ENCODE results near the gene ASTL. TPM values are rescaled to one million over a fixed set of nuclear protein-coding genes. Genes with fewer than 3 reads are reported as not detected.

Gene ASTL
- total and polyA plus RNA-seq, 8 donors = 0.08 TPM; not detected in 7

DNA sequence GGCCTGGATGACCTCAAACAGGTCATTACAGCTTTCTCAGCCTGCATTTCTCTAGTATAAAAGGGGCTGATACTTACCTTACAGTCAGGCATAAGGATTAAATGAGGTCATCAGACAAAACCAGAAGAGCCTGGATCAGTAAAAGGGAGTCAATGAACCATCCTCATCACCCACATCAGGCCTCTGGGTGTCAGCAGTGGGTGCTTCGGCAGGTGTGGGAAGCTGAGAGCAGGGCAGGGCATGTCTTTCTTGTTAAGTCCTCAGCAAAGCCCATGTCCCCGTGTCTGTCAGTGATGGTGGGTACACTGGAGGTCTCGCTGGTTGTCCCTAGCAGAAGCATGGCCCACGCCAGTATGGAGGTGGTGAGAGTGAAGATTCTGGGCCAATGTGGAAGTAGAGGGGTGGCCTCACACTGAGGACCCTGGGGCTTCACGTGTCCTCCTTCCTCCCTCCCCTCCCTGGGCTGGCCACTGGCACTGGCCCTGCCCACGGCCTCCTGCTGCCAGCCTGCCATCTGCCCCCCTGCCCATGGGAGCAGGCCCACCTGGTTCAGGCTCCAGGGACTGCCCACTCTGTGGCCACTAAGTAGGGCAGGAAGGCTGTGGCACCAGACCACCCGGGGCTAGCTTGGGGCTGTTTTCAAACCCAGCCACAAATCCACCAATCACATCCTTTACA, 26.3 kb downstream of the ASTL start:
- H3K4me1 ChIP-seq = peaks cover 13 to 30% (median 19%) of the 10 kb centered on the region in 4 donors
- TF ChIP-seq POLR2A (IDR thresholded peaks at IDR 0.05) (no peak), POLR2AphosphoS5 (IDR thresholded peaks at IDR 0.05) (no peak), EP300 (IDR thresholded peaks at IDR 0.05) (no peak), CTCF (IDR thresholded peaks at IDR 0.05) (no peak)
- no peak overlapping the region for H3K4me3 ChIP-seq
- no peaks in the 10 kb centered on the region for H3K9me3 ChIP-seq
- 79 to 90% (median 89%) methylated on average over 5 to 7 of the region's 7 CpGs for WGBS, 5 donors
- H3K36me3 ChIP-seq = no peaks in the 10 kb centered on the region
- intact Hi-C loops (cut with DNase I; ENCODE audit: low total_unique reads) = no loop called here
- DNase-seq = no peak
- H3K27me3 ChIP-seq = peaks cover 0 to 40% (median 16%) of the 10 kb centered on the region in 3 donors
- no peak overlapping the region for H3K27ac ChIP-seq

GRCh38 chr2:96111257-96111640, 27.1 kb downstream of the ASTL start:
- intact Hi-C loops (cut with DNase I; ENCODE audit: low total_unique reads) = no loop called here
- no peaks in the 10 kb centered on the region for H3K9me3 ChIP-seq
- peaks cover 5 to 24% (median 12%) of the 10 kb centered on the region in 4 donors for H3K4me1 ChIP-seq
- H3K4me3 ChIP-seq = no peak overlapping the region
- 68 to 83% (median 76%) methylated on average over 4 of the region's 4 CpGs for WGBS, 5 donors
- no peaks in the 10 kb centered on the region for H3K36me3 ChIP-seq
- no peak overlapping the region for H3K27ac ChIP-seq
- H3K27me3 ChIP-seq = peaks cover 0 to 33% (median 10%) of the 10 kb centered on the region in 3 donors
- TF ChIP-seq EP300 (IDR thresholded peaks at IDR 0.05) (no peak), POLR2AphosphoS5 (IDR thresholded peaks at IDR 0.05) (no peak), POLR2A (IDR thresholded peaks at IDR 0.05) (no peak)
- DNase-seq = no peak

DNA sequence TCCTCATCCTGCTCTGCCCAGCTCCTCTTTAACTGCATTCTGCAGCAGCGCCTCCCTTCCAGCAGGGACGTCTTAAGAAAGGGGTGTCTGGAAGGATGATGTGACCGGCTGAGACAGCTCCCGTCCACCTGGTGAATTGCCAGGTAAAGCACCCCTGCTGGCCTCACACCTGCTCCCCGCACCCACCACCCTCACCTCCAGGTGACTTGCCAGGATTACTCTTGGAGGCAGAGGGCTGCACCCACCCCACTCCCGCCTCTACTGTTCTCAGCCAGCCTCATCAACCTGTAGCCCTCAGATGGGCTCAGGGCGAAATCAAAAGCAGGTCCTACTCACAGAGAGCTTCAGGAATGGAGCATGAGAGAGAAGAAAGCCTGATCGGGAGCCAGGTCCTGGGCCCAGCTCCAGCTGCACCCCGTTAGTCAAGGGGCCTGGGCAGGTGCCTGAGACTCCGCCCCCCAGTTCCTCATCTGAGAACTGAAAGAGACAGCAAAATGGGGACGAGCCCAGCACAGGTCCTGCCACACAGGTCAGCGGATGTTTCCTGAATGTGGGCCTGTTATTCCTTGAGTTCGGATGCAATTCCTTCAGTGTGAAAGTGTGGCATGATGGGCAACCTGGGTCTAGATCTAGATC, 27.6 kb downstream of the ASTL start:
- intact Hi-C loops (cut with DNase I; ENCODE audit: low total_unique reads) = no loop called here
- DNase-seq = no peak
- H3K4me1 ChIP-seq = peaks cover under 1 to 19% (median 8%) of the 10 kb centered on the region in 4 donors

DNA sequence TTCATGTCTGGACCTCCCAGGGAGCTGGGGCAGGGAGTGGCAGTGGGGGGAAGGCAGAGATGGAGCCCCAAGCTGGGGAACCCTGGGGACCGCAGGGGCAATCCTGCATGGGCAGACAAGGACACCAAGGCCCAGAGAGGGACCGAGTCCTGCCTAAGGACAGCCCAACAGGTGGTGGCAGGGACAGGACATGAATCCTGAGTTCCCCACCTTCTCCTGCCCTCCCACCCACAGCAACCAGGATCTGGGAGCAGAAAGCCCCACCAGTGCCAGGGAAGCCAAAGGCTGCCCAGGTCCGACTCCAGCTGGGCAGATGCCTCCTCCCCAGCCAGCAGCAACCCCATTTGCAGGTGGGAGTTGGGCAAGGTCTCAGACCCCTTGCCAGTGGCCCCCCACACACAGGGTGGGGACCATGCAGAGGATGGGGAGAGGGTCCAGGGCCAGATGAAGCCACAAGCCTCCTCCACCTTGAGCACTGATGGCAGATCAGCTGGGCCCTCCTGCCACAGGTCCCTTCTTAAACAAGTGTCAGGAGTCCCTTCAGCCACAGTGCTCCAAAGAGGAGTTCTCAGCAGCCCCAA, 28.3 kb downstream of the ASTL start:
- intact Hi-C loops (cut with DNase I; ENCODE audit: low total_unique reads) = no loop called here
- H3K27me3 ChIP-seq = peaks cover 0 to 21% (median 0%) of the 10 kb centered on the region in 3 donors
- no peak overlapping the region for H3K4me3 ChIP-seq
- TF ChIP-seq POLR2AphosphoS5 (IDR thresholded peaks at IDR 0.05) (no peak), CTCF (IDR thresholded peaks at IDR 0.05) (no peak), POLR2A (IDR thresholded peaks at IDR 0.05) (no peak), EP300 (IDR thresholded peaks at IDR 0.05) (no peak)
- DNase-seq = no peak
- H3K4me1 ChIP-seq = peaks cover 0 to 17% (median 7%) of the 10 kb centered on the region in 4 donors
- WGBS, 5 donors = 90 to 95% (median 93%) methylated on average over 3 of the region's 3 CpGs; no CpG with 5 or more reads in 1 of the 5 donors
- H3K9me3 ChIP-seq = peaks cover 0 to 12% (median 6%) of the 10 kb centered on the region in 4 donors
- H3K36me3 ChIP-seq = no peaks in the 10 kb centered on the region
- peak overlapping the region in 1 of 5 donors; percentile 25 for H3K27ac ChIP-seq

More for the DNA sequence above, 27.6 kb downstream of the ASTL start:
- H3K27me3 ChIP-seq = peaks cover 0 to 28% (median 5%) of the 10 kb centered on the region in 3 donors
- WGBS, 5 donors = 82 to 87% (median 83%) methylated on average over 13 of the region's 13 CpGs
- H3K4me3 ChIP-seq = no peak overlapping the region
- peaks cover 0 to 4% (median 1%) of the 10 kb centered on the region in 4 donors for H3K9me3 ChIP-seq
- H3K36me3 ChIP-seq = no peaks in the 10 kb centered on the region
- no peak for TF ChIP-seq CTCF (IDR thresholded peaks at IDR 0.05)
- no peak for TF ChIP-seq POLR2AphosphoS5 (IDR thresholded peaks at IDR 0.05)
- no peak for TF ChIP-seq POLR2A (IDR thresholded peaks at IDR 0.05)
- no peak for TF ChIP-seq EP300 (IDR thresholded peaks at IDR 0.05)
- H3K27ac ChIP-seq = no peak overlapping the region
